ENCODE measurements around the gene KSR1. TPM values are rescaled to one million over a fixed set of nuclear protein-coding genes. Genes with fewer than 3 reads are reported as not detected.

Gene KSR1
- total and polyA plus RNA-seq, 9 of the 15 experiments (the other 6 are each of a cell fraction or from before 2014, with no cell fraction given) = 1.4 to 51.7 (median 18.4) TPM

GRCh38 chr17:27640790-27641189 is 184.5 kb downstream of the KSR1 start:
- intact Hi-C loops (cut with micrococcal nuclease) (no loop called here), in situ Hi-C loops (cut with MboI) (no loop called here)
- H3K9me3 ChIP-seq (replicated peaks; ENCODE audit: control insufficient read depth, insufficient read depth, low read depth, low read length) = no peaks in the 10 kb centered on the region
- H2AFZ ChIP-seq (ENCODE audit: low read depth, low read length) = no peak overlapping the region
- no peak overlapping the region for H3K4me2 ChIP-seq (ENCODE audit: insufficient read depth, low read length)
- H3K79me2 ChIP-seq (ENCODE audit: control insufficient read depth, insufficient read depth, low read length) = no peaks in the 10 kb centered on the region
- no peaks in the 10 kb centered on the region for H3K9me1 ChIP-seq (ENCODE audit: control insufficient read depth, insufficient read depth, low read length)
- no peak for ATAC-seq
- no peak overlapping the region for H3K9ac ChIP-seq (ENCODE audit: insufficient read depth in 1 of 2, low read depth in 2 of 2, low read length in 2 of 2)
- H3K27ac ChIP-seq (ENCODE audit: extremely low read depth, low read depth, low read length) = no peak overlapping the region
- H3K36me3 ChIP-seq (ENCODE audit: control insufficient read depth, insufficient read depth, low read length) = no peaks in the 10 kb centered on the region
- H3K27me3 ChIP-seq (ENCODE audit: control insufficient read depth in 2 of 2, insufficient read depth in 2 of 2, low read length in 2 of 2) = no peaks in the 10 kb centered on the region
- 46% methylated on average over 4 of the region's 4 CpGs for WGBS (ENCODE audit: insufficient coverage, low coverage, missing lambda C conversion rate)
- peaks cover 0 to 2% of the 10 kb centered on the region in 2 experiments; a peak in 3 of 5 replicates for H3K4me1 ChIP-seq (replicated peaks in 1 of 2; ENCODE audit: control insufficient read depth in 2 of 2, insufficient read depth in 2 of 2, low read length in 2 of 2)
- FAIRE-seq = no peak
- ChIA-PET POLR2A (interaction anchor here (0.5 to 0.9 kb wide), 2 partner anchors 28 to 31 kb away, joined by 3 read pairs; no protein-coding TSS in a partner anchor), CTCF (ENCODE audit: low intra/inter-chr PET ratio) (no interaction called here)
- TF ChIP-seq MIER1 (IDR thresholded peaks at IDR 0.05; ENCODE audit: low read depth) (no peak), GMEB1 (CRISPR knock-in tag; IDR thresholded peaks at IDR 0.05) (no peak), FOXP1 (CRISPR knock-in tag; IDR thresholded peaks at IDR 0.05) (no peak), MAFG (tag; conservative IDR thresholded peaks at IDR 0.05) (no peak), CBX8 (IDR thresholded peaks at IDR 0.05; ENCODE audit: borderline replicate concordance, extremely low read depth, low read depth, low read length, poor library complexity, severe bottlenecking) (no peak), HDAC3 (IDR thresholded peaks at IDR 0.05; ENCODE audit: borderline replicate concordance, partially characterized antibody) (no peak), MXI1 (IDR thresholded peaks at IDR 0.05; ENCODE audit: low read depth, low read length) (no peak), ZNF76 (CRISPR knock-in tag; IDR thresholded peaks at IDR 0.05; ENCODE audit: borderline replicate concordance) (no peak), ZNF77 (CRISPR knock-in tag; IDR thresholded peaks at IDR 0.05) (no peak), ZNF644 (tag; IDR thresholded peaks at IDR 0.05; ENCODE audit: low read depth) (no peak), LEF1 (IDR thresholded peaks at IDR 0.05) (no peak), ESRRB (CRISPR knock-in tag; IDR thresholded peaks at IDR 0.05; ENCODE audit: borderline replicate concordance) (no peak)
- TF ChIP-seq, protein P1, sequence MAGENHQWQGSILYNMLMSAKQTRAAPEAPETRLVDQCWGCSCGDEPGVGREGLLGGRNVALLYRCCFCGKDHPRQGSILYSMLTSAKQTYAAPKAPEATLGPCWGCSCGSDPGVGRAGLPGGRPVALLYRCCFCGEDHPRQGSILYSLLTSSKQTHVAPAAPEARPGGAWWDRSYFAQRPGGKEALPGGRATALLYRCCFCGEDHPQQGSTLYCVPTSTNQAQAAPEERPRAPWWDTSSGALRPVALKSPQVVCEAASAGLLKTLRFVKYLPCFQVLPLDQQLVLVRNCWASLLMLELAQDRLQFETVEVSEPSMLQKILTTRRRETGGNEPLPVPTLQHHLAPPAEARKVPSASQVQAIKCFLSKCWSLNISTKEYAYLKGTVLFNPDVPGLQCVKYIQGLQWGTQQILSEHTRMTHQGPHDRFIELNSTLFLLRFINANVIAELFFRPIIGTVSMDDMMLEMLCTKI (IDR thresholded peaks at IDR 0.05; ENCODE audit: partially characterized antibody) = no peak
- DNase-seq (ENCODE audit: extremely low read depth in 1 of 4, low spot score in 3 of 4) = no peak
- no peak overlapping the region for H3K4me3 ChIP-seq
- BruUV-seq (replicated peaks) = no TSS peak
- no peaks in the 10 kb centered on the region for H4K20me1 ChIP-seq (replicated peaks; ENCODE audit: control insufficient read depth, insufficient read depth, low read length)
